Thoracic aorta (tissue), 2 donors: ENCODE data around the gene DTHD1. TPM values are rescaled to one million over a fixed set of nuclear protein-coding genes. Genes with fewer than 3 reads are reported as not detected.

Experiments
- ATAC-seq: fragments of 150-250 bp; one replicate; pipeline ENCODE4 v1.8.0; 2017; ENCODE audit warnings: low read depth; ENCODE audit not compliant: insufficient number of reproducible peaks, low FRiP score
- DNase-seq: peaks from one replicate; pipeline ENCODE4 v3.0.0-alpha.2; 2020; ENCODE audit warnings: low spot score
- H3K27ac ChIP-seq, 2 donors: fragments of 200-600 bp; sonication (generic); 1 replicate in 1 of 2; 2 replicates in 1 of 2; pipeline ENCODE4 v1.5.1; 2016; ENCODE audit warnings: mild to moderate bottlenecking in 2 of 2, moderate library complexity in 2 of 2
- H3K27me3 ChIP-seq: fragments of 200-600 bp; sonication (generic); replicated peaks from 2 replicates; pipeline ENCODE4 v1.6.0; 2016; ENCODE audit warnings: mild to moderate bottlenecking; ENCODE audit not compliant: insufficient read depth
- H3K36me3 ChIP-seq: fragments of 200-600 bp; sonication (generic); one replicate; pipeline ENCODE4 v1.5.1; 2016
- H3K4me1 ChIP-seq, 2 donors: fragments of 200-600 bp; sonication (generic); 1 replicate in 1 of 2; 2 replicates in 1 of 2; pipeline versions ENCODE4 v1.5.1 to v1.6.0; 2016; ENCODE audit warnings: low read depth in 2 of 2, mild to moderate bottlenecking in 1 of 2; ENCODE audit not compliant: control insufficient read depth in 1 of 2
- H3K4me3 ChIP-seq: fragments of 200-600 bp; sonication (generic); 2 replicates; pipeline ENCODE4 v1.5.1; 2016; ENCODE audit warnings: mild to moderate bottlenecking
- H3K9me3 ChIP-seq: fragments of 200-600 bp; sonication (generic); 2 replicates; pipeline ENCODE4 v1.5.1; 2016
- total RNA-seq, 2 donors: library from RNA; depleted of rRNA; stranded (reverse); fragments of >200 nt; gene quantifications; one replicate each; pipeline versions ENCODE4 v1.1.0 to v1.2.3, GENCODE V29; 2016
- TF ChIP-seq, protein P1 (sequence below): fragments of 200-600 bp; sonication (generic); IDR thresholded peaks from one replicate; pipeline ENCODE4 v1.5.1; 2019; ENCODE audit warnings: antibody characterized with exemption

DTHD1 gene
- total RNA-seq, 2 donors from 2014 or later, result 0.54 to 1.1 TPM

DNA sequence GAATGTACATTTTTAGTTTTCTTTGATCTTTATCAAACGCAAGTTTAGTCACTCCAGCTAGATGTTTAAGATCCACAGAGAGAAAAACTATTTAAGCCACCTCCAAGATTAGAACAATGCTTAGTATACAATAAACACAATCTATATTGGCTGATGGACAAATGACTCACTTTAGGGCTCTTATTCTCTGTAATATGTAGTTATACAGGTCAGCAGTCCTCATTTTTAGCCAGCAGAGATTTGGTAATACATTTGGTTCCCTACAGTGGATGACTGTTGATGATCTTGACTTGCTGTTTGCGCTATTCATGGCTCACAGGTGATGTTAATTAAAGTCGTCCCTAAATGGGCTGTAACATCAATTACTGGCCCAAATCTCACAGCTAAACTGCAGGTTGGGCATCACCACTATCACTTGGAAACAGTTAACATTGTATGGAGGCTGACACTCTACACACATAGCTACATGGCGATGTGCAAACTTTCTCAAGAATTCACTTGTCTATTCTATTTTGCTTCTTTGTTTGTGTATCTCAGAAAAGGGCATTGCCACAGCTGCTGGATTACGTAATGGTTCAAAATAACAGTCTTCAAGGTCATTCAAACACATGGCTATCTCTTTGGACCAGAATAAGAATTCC, 11.8 kb upstream of the DTHD1 start:
- TF ChIP-seq, protein P1, sequence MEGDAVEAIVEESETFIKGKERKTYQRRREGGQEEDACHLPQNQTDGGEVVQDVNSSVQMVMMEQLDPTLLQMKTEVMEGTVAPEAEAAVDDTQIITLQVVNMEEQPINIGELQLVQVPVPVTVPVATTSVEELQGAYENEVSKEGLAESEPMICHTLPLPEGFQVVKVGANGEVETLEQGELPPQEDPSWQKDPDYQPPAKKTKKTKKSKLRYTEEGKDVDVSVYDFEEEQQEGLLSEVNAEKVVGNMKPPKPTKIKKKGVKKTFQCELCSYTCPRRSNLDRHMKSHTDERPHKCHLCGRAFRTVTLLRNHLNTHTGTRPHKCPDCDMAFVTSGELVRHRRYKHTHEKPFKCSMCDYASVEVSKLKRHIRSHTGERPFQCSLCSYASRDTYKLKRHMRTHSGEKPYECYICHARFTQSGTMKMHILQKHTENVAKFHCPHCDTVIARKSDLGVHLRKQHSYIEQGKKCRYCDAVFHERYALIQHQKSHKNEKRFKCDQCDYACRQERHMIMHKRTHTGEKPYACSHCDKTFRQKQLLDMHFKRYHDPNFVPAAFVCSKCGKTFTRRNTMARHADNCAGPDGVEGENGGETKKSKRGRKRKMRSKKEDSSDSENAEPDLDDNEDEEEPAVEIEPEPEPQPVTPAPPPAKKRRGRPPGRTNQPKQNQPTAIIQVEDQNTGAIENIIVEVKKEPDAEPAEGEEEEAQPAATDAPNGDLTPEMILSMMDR, result no peak
- H3K4me1 ChIP-seq, result no peaks in the 10 kb centered on the region
- no peaks in the 10 kb centered on the region for H3K27me3 ChIP-seq
- no peaks in the 10 kb centered on the region for H3K9me3 ChIP-seq
- DNase-seq (no peak), ATAC-seq (no peak)
- no peaks in the 10 kb centered on the region for H3K36me3 ChIP-seq
- H3K4me3 ChIP-seq, result no peak overlapping the region
- H3K27ac ChIP-seq, result no peak overlapping the region

DNA sequence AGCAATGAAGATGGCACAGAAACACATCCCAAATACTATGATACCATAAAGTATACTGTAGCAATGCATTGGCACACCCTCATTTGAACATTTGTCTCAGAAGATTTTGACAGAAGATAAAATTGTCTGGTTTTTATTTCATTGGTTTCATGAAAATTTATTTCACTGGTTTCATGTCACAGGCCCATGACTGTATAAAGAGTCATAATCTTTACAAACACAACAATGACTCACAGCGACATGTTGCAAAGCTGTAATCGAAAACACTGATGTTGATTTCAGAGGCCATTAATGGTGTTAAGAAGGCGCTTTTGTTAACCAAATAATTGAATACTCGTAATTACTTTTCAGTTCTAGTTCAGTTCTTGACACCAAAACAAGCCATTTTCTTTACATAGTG, 8.1 kb upstream of the DTHD1 start:
- no peaks in the 10 kb centered on the region for H3K36me3 ChIP-seq
- H3K27ac ChIP-seq, result no peak overlapping the region
- no peaks in the 10 kb centered on the region for H3K27me3 ChIP-seq
- no peaks in the 10 kb centered on the region for H3K4me1 ChIP-seq
- no peak for DNase-seq
- TF ChIP-seq, protein P1, result no peak
- H3K9me3 ChIP-seq, result no peaks in the 10 kb centered on the region
- no peak for ATAC-seq
- no peak overlapping the region for H3K4me3 ChIP-seq

DNA sequence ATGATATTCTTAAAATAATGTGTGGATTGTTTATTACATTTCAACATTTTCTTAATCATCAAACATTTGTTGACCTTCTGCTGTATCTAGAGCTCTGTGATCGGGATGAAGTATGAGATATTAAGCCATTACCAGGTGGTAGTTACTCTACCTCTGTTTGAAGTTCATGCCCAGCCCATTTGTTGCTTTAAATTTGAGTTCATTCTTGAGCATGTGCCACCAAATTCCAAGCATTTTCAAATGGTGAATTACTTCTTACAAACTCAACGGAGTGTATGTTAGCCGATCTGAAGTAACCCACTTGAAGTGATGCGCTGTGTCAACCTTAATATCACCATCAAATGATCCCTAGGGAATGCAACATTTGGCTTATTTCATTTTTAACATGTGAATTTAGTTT, 7.3 kb upstream of the DTHD1 start:
- Histone ChIP-seq H3K27ac (no peak overlapping the region), H3K27me3 (no peaks in the 10 kb centered on the region), H3K9me3 (no peaks in the 10 kb centered on the region), H3K4me1 (no peaks in the 10 kb centered on the region), H3K36me3 (no peaks in the 10 kb centered on the region), H3K4me3 (no peak overlapping the region)
- no peak for ATAC-seq
- DNase-seq, result no peak
- TF ChIP-seq, protein P1, result no peak

- no peaks in the 10 kb centered on the region for H3K36me3 ChIP-seq
- TF ChIP-seq, protein P1, result no peak
- no peak for DNase-seq
- H3K4me3 ChIP-seq, result no peak overlapping the region
- no peak for ATAC-seq
- H3K4me1 ChIP-seq, result no peaks in the 10 kb centered on the region
- H3K9me3 ChIP-seq, result no peaks in the 10 kb centered on the region
- no peaks in the 10 kb centered on the region for H3K27me3 ChIP-seq
- no peak overlapping the region for H3K27ac ChIP-seq
These were observed 3.9 kb upstream of the DTHD1 start for GRCh38 chr4:36277533-36277932.

DNA sequence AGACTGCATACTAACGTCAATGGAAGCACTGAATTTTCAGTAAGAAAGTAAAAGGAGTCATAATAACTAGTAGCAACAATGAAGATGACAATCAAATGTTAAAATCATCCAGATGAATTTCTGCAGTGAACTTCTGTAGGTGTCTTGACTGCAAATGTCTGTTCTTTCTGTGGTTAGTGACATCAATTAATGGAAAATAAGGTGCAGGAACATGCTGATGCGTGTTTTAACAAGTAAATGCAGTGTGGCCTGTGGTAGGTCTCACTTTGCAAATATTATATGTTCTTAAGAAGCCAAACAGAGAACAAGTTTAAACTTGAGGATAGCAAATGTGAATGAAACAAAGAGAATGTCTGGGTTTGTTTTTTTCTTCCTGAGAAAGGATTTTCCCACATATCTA, 2.6 kb upstream of the DTHD1 start:
- DNase-seq (no peak), ATAC-seq (no peak)
- no peaks in the 10 kb centered on the region for H3K36me3 ChIP-seq
- TF ChIP-seq, protein P1, result no peak
- no peaks in the 10 kb centered on the region for H3K4me1 ChIP-seq
- H3K27ac ChIP-seq, result no peak overlapping the region
- H3K4me3 ChIP-seq, result no peak overlapping the region
- H3K27me3 ChIP-seq, result no peaks in the 10 kb centered on the region
- no peaks in the 10 kb centered on the region for H3K9me3 ChIP-seq
